C4-2B (cell line): ENCODE measurements around the gene FAM20C.

Source experiments
- ZFX ChIP-seq: fragments of 450-650 bp; IDR thresholded peaks from 2 replicates; pipeline ENCODE4 v1.6.1; 2017
- TF ChIP-seq, protein P1 (sequence below): fragments of 450-650 bp; conservative IDR thresholded peaks from 2 replicates; pipeline ENCODE4 v1.5.1; 2017; ENCODE audit warnings: mild to moderate bottlenecking

DNA sequence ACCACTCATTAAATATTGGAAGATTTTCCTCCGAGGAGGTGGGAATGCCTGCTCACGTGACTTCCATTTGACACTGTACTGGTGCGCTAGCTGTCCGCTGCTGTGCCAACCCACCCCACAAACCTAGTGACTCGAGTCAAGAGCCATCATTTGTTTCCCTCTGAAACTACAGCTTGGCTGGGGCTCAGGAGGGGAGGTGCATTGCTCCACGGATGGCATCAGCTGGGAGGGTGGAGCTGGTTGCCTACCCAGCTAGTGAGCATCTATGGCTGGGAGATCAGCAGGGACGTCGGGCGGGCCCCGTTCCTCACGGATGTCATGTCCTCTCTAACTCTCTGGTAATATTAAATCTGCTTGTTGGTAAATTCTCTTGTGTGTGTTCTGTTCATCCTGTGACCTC lies 88.1 kb downstream of the FAM20C start:
- TF ChIP-seq, protein P1, sequence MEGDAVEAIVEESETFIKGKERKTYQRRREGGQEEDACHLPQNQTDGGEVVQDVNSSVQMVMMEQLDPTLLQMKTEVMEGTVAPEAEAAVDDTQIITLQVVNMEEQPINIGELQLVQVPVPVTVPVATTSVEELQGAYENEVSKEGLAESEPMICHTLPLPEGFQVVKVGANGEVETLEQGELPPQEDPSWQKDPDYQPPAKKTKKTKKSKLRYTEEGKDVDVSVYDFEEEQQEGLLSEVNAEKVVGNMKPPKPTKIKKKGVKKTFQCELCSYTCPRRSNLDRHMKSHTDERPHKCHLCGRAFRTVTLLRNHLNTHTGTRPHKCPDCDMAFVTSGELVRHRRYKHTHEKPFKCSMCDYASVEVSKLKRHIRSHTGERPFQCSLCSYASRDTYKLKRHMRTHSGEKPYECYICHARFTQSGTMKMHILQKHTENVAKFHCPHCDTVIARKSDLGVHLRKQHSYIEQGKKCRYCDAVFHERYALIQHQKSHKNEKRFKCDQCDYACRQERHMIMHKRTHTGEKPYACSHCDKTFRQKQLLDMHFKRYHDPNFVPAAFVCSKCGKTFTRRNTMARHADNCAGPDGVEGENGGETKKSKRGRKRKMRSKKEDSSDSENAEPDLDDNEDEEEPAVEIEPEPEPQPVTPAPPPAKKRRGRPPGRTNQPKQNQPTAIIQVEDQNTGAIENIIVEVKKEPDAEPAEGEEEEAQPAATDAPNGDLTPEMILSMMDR = no peak
- TF ChIP-seq ZFX = no peak
